Cardiac fibroblast (primary cell): ENCODE data around the gene LRP11.

Experiments
- DNase-seq, 2 donors: peaks; one replicate each; pipeline versions ENCODE4 v3.0.0 to v3.0.0-alpha.2; 2010; ENCODE audit warnings: low read depth in 2 of 2
- H3K4me3 ChIP-seq, 2 donors: replicated peaks in 1 of 2; 1 replicate in 1 of 2; 2 replicates in 1 of 2; pipeline ENCODE4 v1.5.1; 2011; ENCODE audit warnings: low read depth in 2 of 2, low read length in 2 of 2, mild to moderate bottlenecking in 2 of 2, moderate library complexity in 1 of 2
- TF ChIP-seq, protein P1 (sequence below): IDR thresholded peaks from one replicate; pipeline ENCODE4 v1.5.1; 2011; ENCODE audit warnings: low read depth, mild to moderate bottlenecking, low read length, inconsistent platforms

Gene LRP11

DNA sequence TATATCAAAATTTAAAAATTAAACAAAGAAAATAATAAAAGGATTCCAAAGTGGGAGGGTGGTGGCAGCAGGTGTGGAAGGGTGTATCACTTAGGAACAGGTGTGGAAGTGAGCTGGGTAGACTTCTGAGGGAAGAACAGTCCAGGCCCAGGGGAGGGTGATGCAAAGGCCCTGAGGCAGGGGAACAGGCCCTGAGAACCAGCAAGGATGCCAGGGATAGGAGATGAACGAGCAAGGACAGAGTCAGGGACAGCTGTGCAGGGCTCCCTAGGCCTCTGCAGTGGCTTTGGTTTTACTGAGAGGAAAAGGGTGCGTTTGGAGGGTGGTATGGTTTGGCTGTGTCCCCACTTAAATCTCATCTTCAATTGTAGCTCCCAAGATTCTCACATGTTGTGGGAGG is 43.2 kb upstream of the LRP11 start:
- no peak overlapping the region for H3K4me3 ChIP-seq
- TF ChIP-seq, protein P1, sequence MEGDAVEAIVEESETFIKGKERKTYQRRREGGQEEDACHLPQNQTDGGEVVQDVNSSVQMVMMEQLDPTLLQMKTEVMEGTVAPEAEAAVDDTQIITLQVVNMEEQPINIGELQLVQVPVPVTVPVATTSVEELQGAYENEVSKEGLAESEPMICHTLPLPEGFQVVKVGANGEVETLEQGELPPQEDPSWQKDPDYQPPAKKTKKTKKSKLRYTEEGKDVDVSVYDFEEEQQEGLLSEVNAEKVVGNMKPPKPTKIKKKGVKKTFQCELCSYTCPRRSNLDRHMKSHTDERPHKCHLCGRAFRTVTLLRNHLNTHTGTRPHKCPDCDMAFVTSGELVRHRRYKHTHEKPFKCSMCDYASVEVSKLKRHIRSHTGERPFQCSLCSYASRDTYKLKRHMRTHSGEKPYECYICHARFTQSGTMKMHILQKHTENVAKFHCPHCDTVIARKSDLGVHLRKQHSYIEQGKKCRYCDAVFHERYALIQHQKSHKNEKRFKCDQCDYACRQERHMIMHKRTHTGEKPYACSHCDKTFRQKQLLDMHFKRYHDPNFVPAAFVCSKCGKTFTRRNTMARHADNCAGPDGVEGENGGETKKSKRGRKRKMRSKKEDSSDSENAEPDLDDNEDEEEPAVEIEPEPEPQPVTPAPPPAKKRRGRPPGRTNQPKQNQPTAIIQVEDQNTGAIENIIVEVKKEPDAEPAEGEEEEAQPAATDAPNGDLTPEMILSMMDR: no peak
- DNase-seq: no peak

DNA sequence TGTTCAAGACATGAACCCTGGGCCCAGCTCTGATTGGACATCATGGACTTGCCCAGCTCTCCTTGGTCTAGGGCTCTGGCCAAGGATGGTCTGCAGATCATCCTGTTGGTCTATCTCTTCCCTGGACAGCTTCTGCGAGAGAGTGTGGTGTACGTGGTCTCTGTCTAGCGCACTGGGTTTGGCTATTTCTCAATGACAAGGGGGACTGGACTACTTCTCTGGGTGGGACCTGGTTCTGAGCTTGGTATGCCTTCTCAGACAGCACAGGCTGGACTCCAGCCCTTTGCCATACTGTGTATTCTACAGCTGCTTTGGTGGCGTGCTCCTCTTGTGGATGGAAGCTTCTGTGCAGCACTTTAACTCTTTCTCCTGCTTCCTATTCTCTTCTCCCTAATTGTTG is 42.2 kb upstream of the LRP11 start:
- H3K4me3 ChIP-seq: no peak overlapping the region
- TF ChIP-seq, protein P1: no peak
- no peak for DNase-seq

DNA sequence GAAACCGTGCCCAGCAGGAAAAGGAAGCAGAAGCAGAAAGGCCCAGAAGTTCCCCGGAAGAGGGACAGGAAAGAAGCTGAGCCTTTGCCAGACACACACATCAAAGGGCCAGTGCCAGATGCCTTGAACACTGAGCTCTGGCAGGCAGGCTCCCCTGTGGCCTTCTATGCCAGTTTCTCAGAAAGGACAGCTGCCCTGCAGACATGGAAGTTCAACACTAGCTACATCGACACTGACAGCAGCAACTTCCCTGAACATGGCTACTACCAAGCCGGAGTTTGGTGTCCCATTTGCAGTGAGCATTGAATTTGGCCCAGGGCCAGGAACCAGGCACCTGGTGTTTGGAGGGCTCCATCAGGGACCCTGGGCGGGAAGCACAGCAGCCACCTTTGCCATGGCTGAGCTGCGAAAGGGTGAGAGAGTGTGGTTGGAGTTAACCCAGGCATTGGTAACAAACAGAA is 41.8 kb upstream of the LRP11 start:
- TF ChIP-seq, protein P1: no peak
- H3K4me3 ChIP-seq: no peak overlapping the region
- DNase-seq: no peak

DNA sequence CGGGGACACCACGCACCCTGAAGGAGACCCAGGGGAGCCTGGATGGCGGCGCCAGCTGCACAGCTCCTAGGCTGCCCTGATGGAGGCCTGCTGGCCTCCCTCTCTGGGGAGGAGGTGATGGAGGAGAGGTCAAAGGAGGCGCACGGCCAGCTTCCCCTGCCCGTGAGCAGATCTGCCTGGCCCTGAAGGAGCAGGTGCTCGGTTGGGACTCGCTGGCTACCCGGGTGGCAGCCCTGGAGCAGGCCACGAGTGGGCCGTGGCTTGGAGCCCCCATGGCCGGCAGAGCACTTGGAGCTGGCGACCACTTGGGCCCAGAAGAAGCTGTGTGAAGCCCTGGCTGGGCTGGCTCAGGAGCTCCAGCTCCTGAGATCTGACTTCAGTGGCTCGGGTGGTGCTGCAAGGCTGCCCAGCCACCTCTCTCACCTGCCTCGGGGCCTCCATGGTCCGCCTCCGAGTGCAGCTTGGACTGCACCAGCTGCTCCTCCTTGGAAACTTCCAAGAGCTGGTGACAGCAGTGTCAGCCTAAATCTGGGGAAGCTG is 41.3 kb upstream of the LRP11 start:
- no peak for DNase-seq
- TF ChIP-seq, protein P1: no peak
- no peak overlapping the region for H3K4me3 ChIP-seq

DNA sequence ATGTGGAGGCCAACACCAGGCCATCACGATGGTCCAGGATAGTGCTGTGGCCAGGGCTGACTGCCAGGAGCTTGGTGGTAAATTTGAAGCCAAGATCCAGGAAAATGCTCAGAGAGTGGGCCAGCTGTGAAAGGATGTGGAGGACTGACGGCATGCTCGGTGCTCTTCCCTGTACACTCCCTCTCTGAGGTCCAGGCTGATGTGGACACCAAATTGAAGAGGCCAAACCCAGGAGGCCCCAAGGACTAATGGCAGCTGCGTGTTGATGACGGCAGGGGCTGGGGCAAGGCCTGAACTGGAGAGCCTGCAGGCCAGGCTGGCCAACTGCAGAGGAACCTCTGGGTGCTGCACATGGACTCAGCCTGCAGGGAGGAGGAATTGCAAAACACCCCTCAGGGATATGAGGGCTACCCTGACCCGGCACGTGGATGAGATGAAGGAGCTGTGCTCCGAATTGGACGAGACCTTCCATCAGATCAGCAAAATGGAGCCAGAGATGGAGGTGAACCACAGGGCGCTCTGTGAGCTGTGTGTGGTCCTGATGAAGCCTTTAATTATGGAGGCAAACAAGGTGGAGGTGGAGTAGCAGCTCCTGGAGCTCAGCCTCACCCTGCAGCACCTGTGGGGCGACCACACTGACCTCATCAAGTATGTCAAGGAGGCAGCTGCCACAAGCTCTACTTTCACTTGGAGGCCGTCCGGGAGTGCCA is 40.7 kb upstream of the LRP11 start:
- no peak for DNase-seq
- no peak overlapping the region for H3K4me3 ChIP-seq
- TF ChIP-seq, protein P1: no peak

DNA sequence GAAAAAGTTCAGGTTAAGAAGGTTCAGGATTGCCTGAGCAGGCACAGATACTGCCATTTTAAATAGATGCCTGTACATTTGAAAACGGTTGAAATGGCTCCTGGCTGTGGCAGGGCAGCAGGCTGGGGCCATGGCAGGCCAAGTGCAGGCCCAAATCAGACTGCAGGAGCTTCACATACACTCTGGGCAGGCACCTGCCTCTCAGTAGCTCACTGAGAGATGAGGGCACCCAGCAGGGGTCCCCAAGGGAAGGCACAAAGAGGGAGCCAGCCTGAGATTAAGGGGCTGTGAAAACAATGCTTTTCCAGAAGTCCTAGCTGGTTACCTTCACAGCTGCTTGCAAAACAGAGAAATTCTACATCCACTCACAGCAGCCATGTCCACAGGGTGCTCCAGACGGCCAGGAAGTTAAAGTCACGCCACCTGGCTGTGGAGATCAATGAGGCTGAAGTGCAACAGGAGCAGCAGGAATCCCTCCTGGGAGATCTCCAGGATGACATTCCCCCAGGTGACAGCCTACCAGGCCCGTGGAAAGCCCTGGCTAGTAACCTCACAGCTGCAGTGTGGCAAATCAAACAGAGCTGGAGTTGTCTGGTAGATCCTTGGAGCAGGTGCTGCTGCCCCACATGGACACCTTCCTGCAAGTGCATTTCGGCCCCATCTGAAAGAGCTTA is 39.9 kb upstream of the LRP11 start:
- H3K4me3 ChIP-seq: no peak overlapping the region
- no peak for DNase-seq
- TF ChIP-seq, protein P1: no peak
